ENCODE results near the gene EPAS1. TPM values are rescaled to one million over a fixed set of nuclear protein-coding genes. Genes with fewer than 3 reads are reported as not detected.

The EPAS1 gene
- total and polyA plus RNA-seq, 2 of the 13 experiments (the other 11 are each of a cell fraction or from before 2014, with no cell fraction given): 47.1 to 182 TPM

DNA sequence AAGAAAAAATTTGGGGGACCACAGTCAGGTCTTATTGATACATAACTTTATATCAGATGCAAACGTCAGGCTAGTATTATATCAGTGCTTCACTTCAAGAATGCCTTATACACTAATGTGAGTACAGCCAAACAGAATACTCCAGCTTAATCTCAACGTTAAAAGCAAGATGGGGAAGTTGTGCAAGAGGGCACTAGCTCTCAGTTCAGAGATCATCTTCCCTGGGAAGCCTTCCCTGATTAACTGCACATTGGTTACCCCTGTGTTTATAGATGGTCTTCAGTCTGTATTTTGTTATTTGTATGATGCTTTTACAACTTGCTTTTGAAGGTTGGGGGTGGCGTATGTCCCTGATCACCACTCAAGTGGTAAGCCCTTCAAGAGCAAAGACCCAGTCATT, 11.4 kb downstream of the EPAS1 start (continued):
- TF ChIP-seq, protein P1, sequence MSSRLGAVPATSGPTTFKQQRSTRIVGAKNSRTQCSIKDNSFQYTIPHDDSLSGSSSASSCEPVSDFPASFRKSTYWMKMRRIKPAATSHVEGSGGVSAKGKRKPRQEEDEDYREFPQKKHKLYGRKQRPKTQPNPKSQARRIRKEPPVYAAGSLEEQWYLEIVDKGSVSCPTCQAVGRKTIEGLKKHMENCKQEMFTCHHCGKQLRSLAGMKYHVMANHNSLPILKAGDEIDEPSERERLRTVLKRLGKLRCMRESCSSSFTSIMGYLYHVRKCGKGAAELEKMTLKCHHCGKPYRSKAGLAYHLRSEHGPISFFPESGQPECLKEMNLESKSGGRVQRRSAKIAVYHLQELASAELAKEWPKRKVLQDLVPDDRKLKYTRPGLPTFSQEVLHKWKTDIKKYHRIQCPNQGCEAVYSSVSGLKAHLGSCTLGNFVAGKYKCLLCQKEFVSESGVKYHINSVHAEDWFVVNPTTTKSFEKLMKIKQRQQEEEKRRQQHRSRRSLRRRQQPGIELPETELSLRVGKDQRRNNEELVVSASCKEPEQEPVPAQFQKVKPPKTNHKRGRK (CRISPR knock-in tag; IDR thresholded peaks at IDR 0.05): no peak
- TF ChIP-seq, protein P2, sequence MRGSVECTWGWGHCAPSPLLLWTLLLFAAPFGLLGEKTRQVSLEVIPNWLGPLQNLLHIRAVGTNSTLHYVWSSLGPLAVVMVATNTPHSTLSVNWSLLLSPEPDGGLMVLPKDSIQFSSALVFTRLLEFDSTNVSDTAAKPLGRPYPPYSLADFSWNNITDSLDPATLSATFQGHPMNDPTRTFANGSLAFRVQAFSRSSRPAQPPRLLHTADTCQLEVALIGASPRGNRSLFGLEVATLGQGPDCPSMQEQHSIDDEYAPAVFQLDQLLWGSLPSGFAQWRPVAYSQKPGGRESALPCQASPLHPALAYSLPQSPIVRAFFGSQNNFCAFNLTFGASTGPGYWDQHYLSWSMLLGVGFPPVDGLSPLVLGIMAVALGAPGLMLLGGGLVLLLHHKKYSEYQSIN (CRISPR knock-in tag; IDR thresholded peaks at IDR 0.05; ENCODE audit: borderline replicate concordance): no peak
- peak; percentile 52 for TF ChIP-seq CREM (IDR thresholded peaks at IDR 0.05)
- TF ChIP-seq CREM (CRISPR knock-in tag; IDR thresholded peaks at IDR 0.05): no peak
- TF ChIP-seq, protein P3, sequence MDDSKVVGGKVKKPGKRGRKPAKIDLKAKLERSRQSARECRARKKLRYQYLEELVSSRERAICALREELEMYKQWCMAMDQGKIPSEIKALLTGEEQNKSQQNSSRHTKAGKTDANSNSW (CRISPR knock-in tag; IDR thresholded peaks at IDR 0.05; ENCODE audit: borderline replicate concordance): no peak
- TF ChIP-seq, protein P4, sequence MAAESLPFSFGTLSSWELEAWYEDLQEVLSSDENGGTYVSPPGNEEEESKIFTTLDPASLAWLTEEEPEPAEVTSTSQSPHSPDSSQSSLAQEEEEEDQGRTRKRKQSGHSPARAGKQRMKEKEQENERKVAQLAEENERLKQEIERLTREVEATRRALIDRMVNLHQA (CRISPR knock-in tag; IDR thresholded peaks at IDR 0.05): no peak
- TF ChIP-seq RAD21 (CRISPR knock-in tag; IDR thresholded peaks at IDR 0.05): no peak
- peak; percentile 97 for TF ChIP-seq HNF4A (CRISPR knock-in tag; IDR thresholded peaks at IDR 0.05)
- peak; percentile 63; the same call in 1 of the 2 replicates for TF ChIP-seq ZFP1 (CRISPR knock-in tag; IDR thresholded peaks at IDR 0.05)
- TF ChIP-seq, protein P5, sequence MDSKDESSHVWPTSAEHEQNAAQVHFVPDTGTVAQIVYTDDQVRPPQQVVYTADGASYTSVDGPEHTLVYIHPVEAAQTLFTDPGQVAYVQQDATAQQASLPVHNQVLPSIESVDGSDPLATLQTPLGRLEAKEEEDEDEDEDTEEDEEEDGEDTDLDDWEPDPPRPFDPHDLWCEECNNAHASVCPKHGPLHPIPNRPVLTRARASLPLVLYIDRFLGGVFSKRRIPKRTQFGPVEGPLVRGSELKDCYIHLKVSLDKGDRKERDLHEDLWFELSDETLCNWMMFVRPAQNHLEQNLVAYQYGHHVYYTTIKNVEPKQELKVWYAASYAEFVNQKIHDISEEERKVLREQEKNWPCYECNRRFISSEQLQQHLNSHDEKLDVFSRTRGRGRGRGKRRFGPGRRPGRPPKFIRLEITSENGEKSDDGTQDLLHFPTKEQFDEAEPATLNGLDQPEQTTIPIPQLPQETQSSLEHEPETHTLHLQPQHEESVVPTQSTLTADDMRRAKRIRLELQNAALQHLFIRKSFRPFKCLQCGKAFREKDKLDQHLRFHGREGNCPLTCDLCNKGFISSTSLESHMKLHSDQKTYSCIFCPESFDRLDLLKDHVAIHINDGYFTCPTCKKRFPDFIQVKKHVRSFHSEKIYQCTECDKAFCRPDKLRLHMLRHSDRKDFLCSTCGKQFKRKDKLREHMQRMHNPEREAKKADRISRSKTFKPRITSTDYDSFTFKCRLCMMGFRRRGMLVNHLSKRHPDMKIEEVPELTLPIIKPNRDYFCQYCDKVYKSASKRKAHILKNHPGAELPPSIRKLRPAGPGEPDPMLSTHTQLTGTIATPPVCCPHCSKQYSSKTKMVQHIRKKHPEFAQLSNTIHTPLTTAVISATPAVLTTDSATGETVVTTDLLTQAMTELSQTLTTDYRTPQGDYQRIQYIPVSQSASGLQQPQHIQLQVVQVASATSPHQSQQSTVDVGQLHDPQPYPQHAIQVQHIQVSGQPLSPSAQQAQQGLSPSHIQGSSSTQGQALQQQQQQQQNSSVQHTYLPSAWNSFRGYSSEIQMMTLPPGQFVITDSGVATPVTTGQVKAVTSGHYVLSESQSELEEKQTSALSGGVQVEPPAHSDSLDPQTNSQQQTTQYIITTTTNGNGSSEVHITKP (CRISPR knock-in tag; IDR thresholded peaks at IDR 0.05; ENCODE audit: low read depth): no peak
- peak; percentile 86 for TF ChIP-seq BCL6 (CRISPR knock-in tag; IDR thresholded peaks at IDR 0.05)
- TF ChIP-seq ZNF382 (CRISPR knock-in tag; IDR thresholded peaks at IDR 0.05; ENCODE audit: borderline replicate concordance): no peak
- no peak for TF ChIP-seq ZNF235 (CRISPR knock-in tag; IDR thresholded peaks at IDR 0.05; ENCODE audit: borderline replicate concordance)
- TF ChIP-seq ZNF33A (CRISPR knock-in tag; IDR thresholded peaks at IDR 0.05; ENCODE audit: borderline replicate concordance): no peak
- TF ChIP-seq ZFP82 (CRISPR knock-in tag; IDR thresholded peaks at IDR 0.05; ENCODE audit: borderline replicate concordance): no peak
- no peak for TF ChIP-seq MBNL3 (CRISPR knock-in tag; conservative IDR thresholded peaks at IDR 0.05)
- no peak for TF ChIP-seq GFI1 (CRISPR knock-in tag; IDR thresholded peaks at IDR 0.05; ENCODE audit: borderline replicate concordance)
- peak; percentile 98 for TF ChIP-seq CEBPB (IDR thresholded peaks at IDR 0.05; ENCODE audit: borderline replicate concordance, low read depth, low read length)
- TF ChIP-seq SP4 (CRISPR knock-in tag; IDR thresholded peaks at IDR 0.05): no peak
- TF ChIP-seq ZNF460 (CRISPR knock-in tag; IDR thresholded peaks at IDR 0.05; ENCODE audit: borderline replicate concordance): no peak
- TF ChIP-seq ELF4 (CRISPR knock-in tag; IDR thresholded peaks at IDR 0.05; ENCODE audit: borderline replicate concordance): no peak
- TF ChIP-seq KLF6 (CRISPR knock-in tag; IDR thresholded peaks at IDR 0.05): 0 out of 2 replicates have a peak, but pooled peaks have one; percentile 56
- peak; percentile 68; the same call in 1 of the 2 replicates for TF ChIP-seq MIER3 (CRISPR knock-in tag; IDR thresholded peaks at IDR 0.05; ENCODE audit: borderline replicate concordance)
- TF ChIP-seq ZMYM4 (CRISPR knock-in tag; IDR thresholded peaks at IDR 0.05): no peak; the same call in 1 of the 2 replicates
- TF ChIP-seq ZNF274 (CRISPR knock-in tag; IDR thresholded peaks at IDR 0.05): no peak
- no peak for TF ChIP-seq ZSCAN30 (CRISPR knock-in tag; IDR thresholded peaks at IDR 0.05)
